HG03196 (cell line): ENCODE data around the gene RETSAT.
"Not testable (repeated sequence)": the region's sequence is repeated elsewhere in the genome, so short reads cannot be mapped to it uniquely, and the experiment has no call there.

Experiments
- ATAC-seq: cut with Tn5 transposase; IDR thresholded peaks from one replicate; pipeline ENCODE4 v1.9.1; 2021; ENCODE audit not compliant: unreplicated experiment

Gene RETSAT

DNA sequence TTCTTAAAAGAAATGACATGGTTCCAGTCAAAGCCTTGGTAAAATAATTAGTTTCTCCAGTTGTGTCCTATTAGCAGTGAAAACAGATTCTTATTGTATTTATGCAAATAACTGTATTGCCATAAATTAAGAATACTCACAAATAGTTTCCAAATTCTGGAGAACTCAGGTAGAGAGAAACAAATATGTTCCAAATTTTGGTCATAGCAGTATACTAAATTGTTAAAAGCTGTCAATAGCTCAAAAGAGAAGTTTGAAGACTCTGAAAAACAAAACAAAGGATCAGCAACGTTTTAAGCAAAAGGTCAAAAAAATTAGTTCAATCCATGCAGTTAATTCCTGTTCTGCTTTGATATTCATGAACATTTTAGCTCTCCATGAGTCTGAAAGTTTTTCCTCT lies 25.7 kb upstream of the RETSAT start:
- no peak for ATAC-seq

DNA sequence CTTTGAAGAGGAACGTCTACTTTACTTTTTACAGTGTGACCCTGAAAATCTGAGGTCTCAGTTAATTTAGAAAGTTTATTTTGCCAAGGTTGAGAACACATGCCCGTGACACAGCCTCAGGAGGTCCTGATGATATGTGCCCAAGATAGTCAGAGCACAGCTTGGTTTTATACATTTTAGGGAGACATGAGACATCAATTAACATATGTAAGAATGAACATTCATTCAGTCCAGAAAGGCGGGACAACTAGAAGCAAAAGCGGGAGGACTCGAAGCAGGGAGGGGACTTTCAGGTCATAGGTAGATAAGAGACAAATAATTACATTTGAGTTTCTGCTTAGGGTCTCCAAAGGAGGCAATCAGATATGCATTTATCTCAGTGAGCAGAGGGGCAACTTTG lies 23.9 kb upstream of the RETSAT start:
- ATAC-seq, result no peak

DNA sequence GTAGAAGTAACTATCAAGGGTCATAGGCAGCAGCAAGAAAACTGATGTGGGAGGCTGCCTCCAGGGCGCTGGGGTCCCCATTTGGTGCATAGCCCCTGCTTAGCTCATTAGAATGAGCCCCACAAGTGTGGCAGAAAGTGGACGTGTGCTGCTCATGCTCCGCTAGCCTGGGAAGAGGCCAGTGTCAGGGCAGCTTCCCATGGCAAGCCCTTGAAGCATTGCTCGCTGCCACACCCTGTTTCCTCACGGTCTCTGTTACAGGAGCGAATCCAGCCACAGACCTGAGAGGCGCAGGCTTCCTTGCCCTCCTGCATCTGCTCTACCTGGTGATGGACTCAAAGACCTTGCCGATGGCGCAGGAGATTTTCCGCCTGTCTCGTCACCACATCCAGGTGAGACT lies 22.8 kb upstream of the RETSAT start:
- no peak for ATAC-seq

DNA sequence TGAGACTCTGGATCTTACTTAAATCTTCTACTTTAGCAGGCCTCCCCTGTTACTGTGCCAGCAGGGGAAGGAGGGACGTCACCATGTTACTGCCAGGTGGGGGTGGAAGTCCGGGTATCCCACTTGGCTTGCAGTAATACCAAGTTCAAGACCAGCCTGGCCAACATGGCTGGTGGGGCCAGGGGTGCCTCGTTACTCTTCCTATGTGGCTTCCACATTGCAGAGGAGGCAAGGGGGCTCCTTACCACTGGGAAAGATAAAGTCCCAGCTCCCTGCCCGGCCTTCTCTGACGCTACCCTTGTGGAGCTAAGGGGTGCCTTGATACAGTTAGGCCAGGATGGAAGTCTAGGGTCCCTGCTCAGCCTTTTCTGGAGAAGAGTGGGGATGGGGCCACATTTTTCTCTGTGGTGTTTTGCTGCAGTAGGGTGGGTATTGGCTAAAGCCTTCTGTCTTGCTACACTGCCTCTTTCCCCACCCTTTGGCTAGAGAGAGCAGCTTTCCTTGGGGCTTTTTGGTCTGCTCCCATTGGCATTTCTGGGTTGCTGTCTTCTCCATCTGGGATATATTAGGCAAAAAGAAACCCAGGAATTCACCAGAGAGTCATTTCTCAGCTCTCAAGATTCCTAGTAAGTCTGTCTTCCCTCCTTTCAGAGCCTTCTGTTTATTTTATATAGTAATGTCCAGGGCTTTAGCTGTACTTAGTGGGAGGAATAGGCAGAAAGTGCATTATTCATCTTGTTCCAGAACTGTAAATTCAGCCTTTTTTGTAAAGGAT lies 22.1 kb upstream of the RETSAT start:
- no peak for ATAC-seq

DNA sequence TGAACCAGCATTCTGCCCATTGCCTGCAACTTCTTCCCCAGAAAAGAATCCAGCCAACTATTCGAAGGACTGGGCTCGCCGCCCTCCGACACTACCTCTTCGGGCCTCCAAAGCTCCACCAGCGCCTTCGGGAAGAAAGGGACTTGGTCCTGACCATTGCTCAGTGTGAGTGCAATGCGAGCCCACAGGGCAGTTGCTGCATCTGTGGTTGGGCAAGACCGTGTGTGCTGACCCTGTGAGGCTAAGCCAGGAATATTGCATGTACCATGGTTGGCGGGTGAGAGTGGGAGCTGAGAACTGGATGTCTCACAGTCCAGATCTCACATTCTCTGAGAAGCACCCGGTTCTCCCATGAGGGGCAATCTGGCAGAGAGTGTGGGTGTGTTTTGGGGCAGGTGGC lies 16.7 kb upstream of the RETSAT start:
- ATAC-seq, result no peak

DNA sequence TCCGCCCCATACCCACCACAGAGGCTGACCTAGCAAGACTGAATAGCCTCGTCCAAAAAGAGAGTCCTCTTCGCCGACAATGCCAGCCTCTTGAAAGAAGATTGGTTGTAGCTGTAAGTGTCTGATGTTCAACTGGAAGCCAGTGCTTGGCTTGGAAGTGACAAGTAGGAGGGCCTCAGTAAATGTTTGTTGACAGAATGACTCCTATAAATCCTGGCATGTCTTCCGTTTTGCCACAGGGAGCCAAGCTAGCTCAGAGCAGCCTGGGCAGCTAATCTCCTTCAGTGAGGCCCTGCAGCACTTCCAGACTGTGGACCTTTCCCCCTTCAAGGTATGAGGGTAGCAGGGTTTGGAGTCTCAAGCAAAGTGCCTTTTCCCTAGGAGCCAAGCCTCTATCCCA lies 15.2 kb upstream of the RETSAT start:
- no peak for ATAC-seq

DNA sequence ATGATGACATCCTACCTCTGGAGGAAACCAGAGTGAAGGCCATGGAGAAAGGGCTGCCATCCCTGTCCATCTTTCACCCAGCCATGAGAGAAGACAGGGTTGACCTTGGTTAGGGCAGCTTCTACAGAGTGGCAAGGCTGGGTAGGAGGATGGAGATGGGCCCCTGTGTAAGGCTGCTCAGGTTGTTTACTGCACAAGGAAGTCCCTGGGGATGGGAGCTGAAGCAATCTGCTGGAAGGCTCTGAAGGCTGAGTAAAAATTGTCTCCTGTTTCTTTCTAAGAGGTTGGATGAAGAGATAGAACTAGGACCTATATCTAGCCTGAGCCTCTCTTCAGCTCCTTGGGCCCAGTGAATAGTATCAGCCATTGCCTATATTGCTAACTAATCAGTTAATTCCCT lies 14.6 kb upstream of the RETSAT start:
- ATAC-seq, result no peak

DNA sequence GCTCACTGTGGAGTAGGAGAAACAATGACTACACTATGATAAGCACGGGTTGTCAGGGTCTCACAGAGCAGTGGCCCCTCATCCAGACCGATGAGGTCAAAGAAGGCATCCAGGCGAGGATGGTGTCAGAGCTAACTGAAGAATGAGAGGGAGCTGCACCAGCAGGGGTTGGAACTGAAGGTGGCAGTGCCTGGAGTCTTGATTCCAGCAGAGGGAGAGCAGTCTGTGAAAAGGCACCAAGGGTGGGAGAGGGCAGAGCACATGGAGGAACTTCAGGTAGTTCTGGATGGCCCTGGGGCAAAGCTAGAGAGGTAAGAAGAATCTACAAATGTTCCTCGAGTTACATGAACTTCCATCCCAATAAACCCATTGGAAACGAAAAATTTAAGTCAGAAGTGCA lies 12.9 kb upstream of the RETSAT start:
- no peak for ATAC-seq

DNA sequence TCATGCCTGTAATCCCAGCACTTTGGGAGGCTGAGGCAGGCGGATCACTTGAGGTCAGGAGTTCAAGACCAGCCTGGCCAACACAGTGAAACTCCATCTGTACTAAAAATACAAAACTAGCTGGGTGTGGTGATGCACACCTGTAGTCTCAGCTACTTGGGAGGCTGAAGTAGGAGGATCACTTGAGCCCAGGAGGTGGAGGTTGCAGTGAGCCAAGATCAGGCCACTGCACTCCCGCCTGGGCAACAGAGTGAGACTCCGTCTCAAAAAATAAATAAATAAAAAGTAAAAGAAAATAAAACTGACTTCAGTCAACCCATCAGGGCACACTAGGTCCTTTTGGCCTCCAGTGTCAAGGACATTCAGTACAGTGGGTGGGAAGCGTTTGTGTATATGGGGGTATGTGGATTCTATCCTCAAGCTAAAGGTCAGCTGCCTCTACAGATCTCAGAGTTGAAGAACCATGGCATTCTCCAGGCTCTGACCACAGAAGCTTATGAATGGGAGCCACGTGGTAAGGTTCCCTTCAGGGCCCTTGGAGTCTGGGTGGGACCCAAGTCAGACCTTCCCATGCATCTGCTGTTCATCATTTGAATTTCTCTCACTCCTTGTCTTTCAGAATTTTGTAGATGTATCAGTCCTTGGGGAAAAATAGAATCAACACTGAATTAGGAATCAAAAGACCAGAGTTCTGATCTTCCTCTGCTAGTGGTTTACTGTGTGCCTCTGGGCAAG lies 8.5 kb upstream of the RETSAT start:
- ATAC-seq, result not testable (repeated sequence)

DNA sequence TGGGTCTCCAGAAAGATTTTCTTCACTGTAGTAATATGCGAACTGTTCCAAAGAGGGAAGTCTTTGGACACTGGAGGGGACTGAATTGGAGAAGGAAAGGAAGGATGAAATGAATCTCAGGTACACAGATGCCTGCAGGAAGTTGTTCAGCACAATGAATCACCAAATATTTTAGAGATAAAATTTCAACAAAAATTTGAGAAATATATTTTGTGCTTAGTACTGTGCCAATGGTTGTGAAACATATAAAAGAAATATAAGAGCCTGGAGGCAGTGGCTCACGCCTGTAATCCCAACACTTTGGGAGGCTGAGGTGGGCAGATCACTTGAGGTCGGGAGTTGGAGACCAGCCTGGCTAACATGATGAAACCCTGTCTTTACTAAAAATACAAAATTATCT lies 3.4 kb upstream of the RETSAT start:
- no peak for ATAC-seq

DNA sequence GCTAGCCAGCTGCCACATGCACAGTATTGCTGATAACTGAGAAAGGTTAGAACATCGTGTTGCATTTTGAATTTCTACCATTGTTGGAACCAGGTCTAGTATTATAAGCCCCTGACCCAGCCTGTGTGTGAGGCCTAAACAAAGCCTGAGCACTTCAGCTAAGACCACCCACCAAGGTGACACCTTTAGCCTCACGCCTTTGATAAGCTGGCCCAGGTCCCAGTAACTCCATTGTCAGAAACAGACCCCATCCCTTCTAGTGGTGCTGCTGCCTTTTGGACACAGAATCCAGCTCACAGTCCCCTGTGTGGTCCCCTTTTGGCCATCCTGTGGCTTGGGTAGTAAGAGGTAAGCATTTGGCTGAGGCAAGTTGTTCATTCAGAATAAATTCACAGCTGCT lies 1.9 kb upstream of the RETSAT start:
- no peak for ATAC-seq

DNA sequence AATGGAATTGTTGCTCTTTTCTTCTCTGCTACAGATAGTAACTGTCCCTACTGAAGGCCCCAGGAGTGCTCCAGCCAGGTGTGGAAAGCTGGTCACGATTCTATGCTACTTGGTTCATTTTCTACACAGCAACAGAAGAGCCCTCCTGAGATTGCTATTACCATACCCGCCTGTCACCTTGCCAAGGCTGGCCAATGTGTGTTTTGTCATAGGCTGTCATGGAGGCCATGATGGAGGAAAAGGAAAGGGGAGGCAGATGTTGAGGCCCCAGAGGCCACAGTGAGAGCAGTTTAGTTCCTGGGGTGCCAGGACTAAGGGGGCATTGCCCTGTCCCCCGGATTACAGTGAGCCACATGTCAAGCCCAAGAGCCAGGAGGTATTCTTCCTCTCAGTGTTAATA lies 1.2 kb upstream of the RETSAT start:
- no peak for ATAC-seq

DNA sequence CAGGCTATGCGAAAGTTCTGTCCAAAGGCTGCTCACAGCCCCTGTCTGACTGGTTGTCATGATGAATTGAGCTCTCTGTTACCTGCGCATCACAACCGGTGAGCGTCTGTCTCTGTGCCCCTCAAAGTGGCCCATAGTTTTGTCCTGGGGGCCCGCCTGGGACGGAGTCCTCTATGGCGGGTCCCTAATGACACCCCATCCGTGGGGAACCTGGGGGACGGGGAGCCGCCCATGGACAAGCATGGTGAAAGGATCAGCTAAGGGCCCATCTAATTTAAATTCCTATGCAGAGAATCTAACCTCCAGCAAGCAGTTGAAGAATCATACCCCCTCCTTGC lies 714 bp upstream of the RETSAT start:
- ATAC-seq, result peak; percentile 1

DNA sequence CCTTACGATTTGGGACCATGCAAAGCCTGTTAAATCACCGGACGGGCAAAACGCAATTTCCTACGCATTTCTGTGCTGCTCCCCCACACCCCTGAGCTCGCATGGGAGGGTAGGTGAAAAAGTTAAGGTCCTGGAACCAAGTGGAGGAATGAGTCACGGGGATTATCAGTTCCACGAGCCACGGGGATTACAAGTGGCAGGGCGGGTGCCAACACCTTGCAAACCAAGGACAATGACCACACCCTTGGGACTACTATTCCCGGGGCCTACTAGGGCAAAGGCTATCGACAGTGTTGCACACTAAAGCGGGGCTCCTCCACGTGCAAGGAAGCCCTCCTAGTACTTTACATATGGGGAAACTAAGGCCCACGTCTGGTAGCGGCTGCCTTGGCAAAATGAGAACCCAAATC lies 447 bp downstream of the RETSAT start:
- ATAC-seq, result peak; percentile 11

DNA sequence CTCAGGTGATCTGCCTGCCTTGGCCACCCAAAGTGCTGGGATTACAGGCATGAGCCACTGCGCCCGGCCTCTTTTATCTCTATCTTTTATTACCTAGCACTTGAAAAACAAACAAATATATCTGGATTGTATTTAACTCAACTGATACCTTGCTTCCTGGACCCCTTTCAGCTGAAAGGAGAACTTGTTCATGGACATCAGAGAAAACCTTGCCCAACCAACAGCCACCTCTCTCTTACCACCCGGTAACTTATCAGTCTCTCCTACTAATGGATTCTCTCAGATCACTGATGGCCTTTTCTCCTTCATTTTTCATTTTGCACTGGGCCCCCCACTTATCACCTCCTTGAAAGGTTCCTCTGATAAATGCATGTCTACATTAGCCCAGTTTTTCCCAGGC lies 6.7 kb downstream of the RETSAT start:
- ATAC-seq, result no peak

DNA sequence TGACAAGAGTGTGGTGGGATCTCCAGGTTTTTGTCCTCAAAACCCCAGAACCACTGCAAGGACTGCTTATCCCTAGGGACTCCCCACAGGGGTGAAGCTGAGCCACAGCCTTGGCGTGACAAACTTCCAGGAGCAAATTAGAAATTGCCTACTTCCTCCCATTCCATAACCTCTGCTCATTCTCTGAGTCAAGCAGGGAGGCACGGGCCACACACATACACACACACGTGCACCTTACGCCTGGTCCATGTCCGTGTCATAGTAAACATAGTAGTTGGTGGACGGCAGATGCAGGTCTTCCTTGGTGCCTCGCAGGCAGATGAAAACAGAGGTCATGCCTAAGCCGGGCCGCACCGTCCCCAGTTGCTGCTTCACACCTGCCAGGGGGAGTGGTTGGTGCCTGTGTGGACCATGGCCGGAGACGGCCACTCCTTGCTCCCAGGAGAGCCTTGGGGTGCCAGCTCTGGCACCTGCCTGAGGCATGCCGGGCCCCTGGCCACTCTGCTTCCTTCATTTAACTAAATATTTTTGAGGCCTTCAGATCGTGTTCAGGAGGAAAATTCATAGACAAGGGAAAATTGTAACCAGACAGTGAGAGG lies 9.9 kb downstream of the RETSAT start:
- no peak for ATAC-seq

DNA sequence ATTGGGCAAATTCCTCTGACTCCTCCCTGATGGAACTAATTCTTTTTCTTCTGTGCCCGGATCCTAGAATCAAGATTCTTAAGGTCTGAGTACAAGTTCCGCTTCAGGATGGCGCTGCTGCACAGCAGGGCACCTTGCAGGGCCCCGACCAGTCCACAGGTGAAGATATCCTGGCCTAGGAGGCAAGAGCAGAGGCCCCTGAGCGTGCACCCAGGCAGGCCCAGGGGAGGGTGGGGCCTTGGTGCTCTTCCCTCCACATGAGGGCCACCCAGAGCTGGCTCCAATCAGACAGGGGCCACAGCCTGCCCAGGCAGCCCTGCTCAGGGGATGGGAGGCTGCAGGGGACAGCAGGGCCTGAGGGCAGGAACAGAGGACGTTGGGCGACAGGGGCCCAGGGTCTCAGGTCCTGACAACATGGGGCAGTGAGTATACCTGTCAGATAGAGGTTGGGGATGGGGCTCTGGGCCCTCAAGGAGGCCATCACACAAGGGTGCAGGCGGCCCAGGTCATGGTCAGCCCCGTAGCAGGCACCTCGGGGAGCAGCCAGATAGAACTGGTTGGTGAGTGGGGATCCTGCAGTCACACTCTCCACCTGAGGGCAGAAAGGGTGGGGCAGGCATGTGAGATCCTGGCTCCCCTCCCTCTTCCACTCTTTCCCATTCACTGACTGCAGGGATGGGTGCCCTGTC lies 11.0 kb downstream of the RETSAT start:
- ATAC-seq, result not testable (repeated sequence)

DNA sequence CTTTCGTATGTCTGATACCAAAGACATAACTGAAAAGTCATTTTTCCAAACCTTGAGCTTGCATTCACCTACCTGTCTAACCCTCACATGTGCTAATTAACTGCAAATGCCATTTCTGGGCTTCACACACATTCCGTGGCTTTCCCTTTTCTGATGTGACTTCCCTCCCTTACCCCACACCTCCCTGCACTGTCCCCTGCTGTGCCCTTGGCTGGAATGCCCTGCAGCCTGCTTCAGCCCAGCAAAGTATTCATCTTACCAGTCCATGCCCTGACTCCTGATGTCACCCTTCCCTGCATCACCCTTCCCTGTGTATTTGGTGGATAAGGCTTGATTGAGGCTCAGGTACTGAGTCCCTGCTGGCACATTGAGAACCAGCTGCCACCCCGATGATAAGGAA lies 12.2 kb downstream of the RETSAT start:
- no peak for ATAC-seq

DNA sequence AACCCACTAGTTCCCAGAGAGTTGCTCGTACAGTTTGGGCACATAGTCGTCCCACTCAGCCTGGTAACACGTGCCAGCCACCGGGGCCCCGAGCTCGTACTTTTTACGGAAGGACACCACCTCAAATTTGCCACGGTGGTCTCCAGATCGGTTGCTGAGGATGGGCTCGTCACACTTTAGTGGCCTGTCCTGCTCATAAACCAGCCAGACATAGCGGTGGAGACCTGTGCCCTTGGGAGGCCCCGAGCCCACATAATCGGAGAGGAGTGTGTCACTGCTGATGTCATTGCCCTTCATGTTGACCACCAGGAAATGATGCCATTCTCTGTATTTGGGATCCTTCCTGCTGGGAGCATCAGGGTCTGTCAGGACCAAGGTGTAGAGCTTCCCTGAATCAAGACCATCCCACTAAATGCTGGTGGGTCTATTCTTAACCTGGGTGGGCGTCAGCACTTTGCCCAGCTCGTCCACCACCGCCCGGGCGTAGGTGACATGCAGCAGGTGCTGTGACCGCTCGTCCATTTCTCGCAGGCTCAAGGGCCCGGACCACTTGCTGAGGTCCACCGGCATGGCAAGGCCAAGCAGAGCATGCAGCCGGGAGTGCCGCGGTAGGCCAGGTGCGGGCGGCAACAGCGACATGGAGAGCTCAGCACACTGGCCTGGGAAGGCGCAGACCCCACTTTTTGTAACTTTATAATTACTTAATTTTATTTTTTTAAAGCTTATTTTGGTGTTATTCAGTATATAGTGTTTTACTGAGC lies 12.9 kb downstream of the RETSAT start:
- ATAC-seq, result no peak

DNA sequence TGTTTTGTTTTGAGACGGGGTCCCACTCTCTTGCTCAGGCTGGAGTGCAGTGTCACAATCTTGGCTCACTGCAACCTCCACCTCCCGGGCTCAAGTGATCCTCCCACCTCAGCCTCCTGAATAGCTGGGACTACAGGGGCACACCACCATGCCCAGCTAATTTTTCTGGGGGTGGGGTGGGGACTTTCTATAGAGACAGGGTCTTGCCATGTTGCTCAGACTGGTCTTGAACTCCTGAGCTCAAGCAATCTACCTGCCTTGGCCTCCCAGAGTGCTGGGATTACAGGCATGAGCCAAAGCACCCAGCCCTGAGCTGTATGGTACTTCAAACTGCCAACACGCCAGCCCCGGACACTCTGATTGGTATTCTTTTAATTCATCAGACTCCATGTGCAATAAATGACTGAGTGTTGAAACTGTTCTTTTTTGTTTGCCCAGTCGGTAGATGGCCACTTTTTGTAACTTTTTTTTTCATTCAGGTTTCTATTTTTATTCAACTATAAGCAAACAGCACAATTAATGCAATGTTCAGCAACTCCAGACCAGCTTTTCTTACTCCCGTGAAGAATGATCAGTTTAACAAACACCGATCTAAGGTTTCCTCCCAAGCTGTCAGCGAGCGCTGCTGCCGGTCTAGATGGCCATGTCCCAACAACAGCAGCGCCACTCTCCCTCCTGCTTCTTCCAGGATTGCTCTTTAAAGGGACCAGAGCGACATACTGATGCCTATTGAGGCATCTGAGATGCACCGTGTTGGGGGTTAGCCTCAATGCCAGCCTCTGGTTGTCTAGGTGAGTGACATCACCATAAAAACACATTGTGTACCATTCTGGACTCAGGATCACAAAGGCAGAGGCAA lies 14.1 kb downstream of the RETSAT start:
- no peak for ATAC-seq
